PC-3 (cell line): Measurements from ENCODE around the gene DNAAF1.
"Not testable (repeated sequence)": the region's sequence is repeated elsewhere in the genome, so short reads cannot be mapped to it uniquely, and the experiment has no call there.

ENCODE experiments used
- EZH2 ChIP-seq: fragments of 300-600 bp; sonication (generic); IDR thresholded peaks from one replicate; pipeline ENCODE4 v1.6.1; 2017; ENCODE audit warnings: antibody characterized with exemption, mild to moderate bottlenecking, low read length; ENCODE audit not compliant: unreplicated experiment
- TF ChIP-seq, protein P1 (sequence below): fragments of 300-600 bp; sonication (generic); conservative IDR thresholded peaks from 2 replicates; pipeline ENCODE4 v1.5.1; 2017; ENCODE audit warnings: antibody characterized with exemption, low read depth, mild to moderate bottlenecking, low read length

DNA sequence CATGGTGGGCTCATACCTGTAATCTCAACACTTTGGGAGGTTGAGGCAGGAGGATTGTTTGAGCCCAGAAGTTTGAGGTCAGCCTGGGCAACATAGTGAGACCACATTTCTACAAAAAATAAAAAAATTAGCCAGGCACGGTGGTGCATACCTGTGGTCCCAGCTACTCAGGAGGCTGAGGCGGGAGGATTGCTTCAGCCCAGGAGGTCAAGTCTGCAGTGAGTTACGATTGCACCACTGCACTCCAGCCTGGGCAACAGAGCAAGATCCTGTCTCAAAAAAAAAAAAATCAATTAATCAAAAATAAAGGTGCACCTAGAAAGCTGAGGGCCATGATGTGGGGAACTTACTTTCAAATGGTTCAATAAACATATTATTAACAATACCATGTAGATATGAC lies 71.0 kb downstream of the DNAAF1 start:
- TF ChIP-seq, protein P1, sequence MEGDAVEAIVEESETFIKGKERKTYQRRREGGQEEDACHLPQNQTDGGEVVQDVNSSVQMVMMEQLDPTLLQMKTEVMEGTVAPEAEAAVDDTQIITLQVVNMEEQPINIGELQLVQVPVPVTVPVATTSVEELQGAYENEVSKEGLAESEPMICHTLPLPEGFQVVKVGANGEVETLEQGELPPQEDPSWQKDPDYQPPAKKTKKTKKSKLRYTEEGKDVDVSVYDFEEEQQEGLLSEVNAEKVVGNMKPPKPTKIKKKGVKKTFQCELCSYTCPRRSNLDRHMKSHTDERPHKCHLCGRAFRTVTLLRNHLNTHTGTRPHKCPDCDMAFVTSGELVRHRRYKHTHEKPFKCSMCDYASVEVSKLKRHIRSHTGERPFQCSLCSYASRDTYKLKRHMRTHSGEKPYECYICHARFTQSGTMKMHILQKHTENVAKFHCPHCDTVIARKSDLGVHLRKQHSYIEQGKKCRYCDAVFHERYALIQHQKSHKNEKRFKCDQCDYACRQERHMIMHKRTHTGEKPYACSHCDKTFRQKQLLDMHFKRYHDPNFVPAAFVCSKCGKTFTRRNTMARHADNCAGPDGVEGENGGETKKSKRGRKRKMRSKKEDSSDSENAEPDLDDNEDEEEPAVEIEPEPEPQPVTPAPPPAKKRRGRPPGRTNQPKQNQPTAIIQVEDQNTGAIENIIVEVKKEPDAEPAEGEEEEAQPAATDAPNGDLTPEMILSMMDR: not testable (repeated sequence)
- TF ChIP-seq EZH2: not testable (repeated sequence)
